Upper lobe of left lung (tissue), 6 donors: ENCODE data around the gene ACTN4. TPM values are rescaled to one million over a fixed set of nuclear protein-coding genes. Genes with fewer than 3 reads are reported as not detected.

Experiments
- ATAC-seq, 2 donors: fragments of 200-7000 bp; cut with Tn5 transposase; one replicate each; pipeline ENCODE4 v1.9.1; 2022; ENCODE audit warnings: mild to moderate bottlenecking in 2 of 2, moderate library complexity in 2 of 2; ENCODE audit not compliant: low FRiP score in 2 of 2
- DNase-seq, 2 donors: peaks; one replicate each; pipeline ENCODE4 v3.0.0-alpha.2; 2019 to 2020
- H3K27ac ChIP-seq, 4 donors: fragments of 200-600 bp; sonication (generic); one replicate each; pipeline ENCODE4 v1.5.1; 2016 to 2019
- H3K27me3 ChIP-seq, 4 donors: fragments of 200-600 bp; sonication (generic); one replicate each; pipeline ENCODE4 v1.5.1; 2017 to 2019
- H3K36me3 ChIP-seq, 4 donors: fragments of 200-600 bp; sonication (generic); one replicate each; pipeline ENCODE4 v1.5.1; 2016 to 2019
- H3K4me1 ChIP-seq, 4 donors: fragments of 200-600 bp; sonication (generic); one replicate each; pipeline ENCODE4 v1.5.1; 2018 to 2019
- H3K4me3 ChIP-seq, 4 donors: fragments of 200-600 bp; sonication (generic); one replicate each; pipeline ENCODE4 v1.5.1; 2017 to 2019; ENCODE audit warnings: mild to moderate bottlenecking in 2 of 4, moderate library complexity in 1 of 4
- H3K9me3 ChIP-seq, 4 donors: fragments of 200-600 bp; sonication (generic); one replicate each; pipeline ENCODE4 v1.5.1; 2018 to 2019
- CTCF ChIP-seq, 6 experiments: fragments of 450-650 bp in 4 of 6; fragments of 200-600 bp in 2 of 6; sonication (generic) in 2 of 6; IDR thresholded peaks; one replicate each; pipeline ENCODE4 v1.5.1; 2016 to 2019; ENCODE audit warnings: antibody characterized with exemption in 6 of 6
- EP300 ChIP-seq, 4 donors: sonication (generic); formaldehyde crosslinking; IDR thresholded peaks; one replicate each; pipeline ENCODE4 v1.5.1; 2017; ENCODE audit warnings: antibody characterized with exemption in 4 of 4, control low read depth in 2 of 4
- POLR2A ChIP-seq, 4 donors: fragments of 450-650 bp; IDR thresholded peaks; one replicate each; pipeline ENCODE4 v1.5.1; 2016 to 2017; ENCODE audit warnings: antibody characterized with exemption in 4 of 4, mild to moderate bottlenecking in 2 of 4
- POLR2AphosphoS5 ChIP-seq, 2 donors: sonication (generic); formaldehyde crosslinking; IDR thresholded peaks; one replicate each; pipeline ENCODE4 v1.5.1; 2017; ENCODE audit warnings: antibody characterized with exemption in 2 of 2
- WGBS, 2 donors: methylation state at CpG; one replicate each; pipeline ENCODE4 v1.1.5; 2017 to 2018; 5-methylcytosine and 5-hydroxymethylcytosine counted together
- total RNA-seq, 6 donors: library from RNA; depleted of rRNA in 4 of 6; stranded (reverse); fragments of >200 nt in 4 of 6; gene quantifications; one replicate each; pipeline versions ENCODE4 v1.1.0 to v1.2.1, GENCODE V29; 2016 to 2021
- donor health status: DM: no; HTN: no; CAD: no; lungs with moderate emphysema.
- donor health status: DM: no; HTN: yes; CAD: no; lungs with severe emphysema.

The ACTN4 gene
- total RNA-seq, 6 donors from 2014 or later: 162 to 636 (median 512) TPM

GRCh38 chr19:38618590-38619360 is 28.7 kb upstream of the ACTN4 start, which contains the start of gene EIF3K:
EIF3K (plus strand) TSS chr19:38619188; CDS start chr19:38619269, 81 bp downstream.
- H3K9me3 ChIP-seq: no peaks in the 10 kb centered on the region
- ATAC-seq: peak; percentile 97
- peaks cover 11 to 33% (median 32%) of the 10 kb centered on the region in 4 donors for H3K36me3 ChIP-seq
- DNase-seq: peak; percentile 100
- H3K4me1 ChIP-seq: peaks cover 14 to 24% (median 16%) of the 10 kb centered on the region in 4 donors
- 0 to 1% methylated on average over 12 to 59 of the region's 64 CpGs for WGBS, 2 donors
- peak within 1 kb of the TSS; percentile 79 to 94 (median 86) for H3K27ac ChIP-seq
- no peaks in the 10 kb centered on the region for H3K27me3 ChIP-seq
- H3K4me3 ChIP-seq: peak within 1 kb of the TSS; percentile 70 to 94 (median 85)
- peak; percentile 96 to 97 for TF ChIP-seq POLR2AphosphoS5 (IDR thresholded peaks at IDR 0.05)
- TF ChIP-seq EP300 (IDR thresholded peaks at IDR 0.05): peak in 2 of 4 donors; percentile 81 to 89
- TF ChIP-seq CTCF (IDR thresholded peaks at IDR 0.05): peak in 1 of 6 experiments; percentile 34
- peak in 3 of 4 donors; percentile 50 to 77 (median 62) for TF ChIP-seq POLR2A (IDR thresholded peaks at IDR 0.05)

GRCh38 chr19:38619361-38620174 is 27.9 kb upstream of the ACTN4 start:
- ATAC-seq (peak in 1 of 2 donors; percentile 3), DNase-seq (no peak)
- no peaks in the 10 kb centered on the region for H3K27me3 ChIP-seq
- WGBS, 2 donors: 16 to 17% methylated on average over 20 to 21 of the region's 21 CpGs
- peaks cover 14 to 24% (median 16%) of the 10 kb centered on the region in 4 donors for H3K4me1 ChIP-seq
- H3K27ac ChIP-seq: peak overlapping the region; percentile 79 to 94 (median 86)
- H3K36me3 ChIP-seq: peaks cover 15 to 41% (median 40%) of the 10 kb centered on the region in 4 donors
- peak in 1 of 4 donors; percentile 13 for TF ChIP-seq POLR2A (IDR thresholded peaks at IDR 0.05)
- no peak for TF ChIP-seq EP300 (IDR thresholded peaks at IDR 0.05)
- H3K9me3 ChIP-seq: no peaks in the 10 kb centered on the region
- peak overlapping the region; percentile 70 to 94 (median 85) for H3K4me3 ChIP-seq

GRCh38 chr19:38624822-38625221 is 22.6 kb upstream of the ACTN4 start:
- Histone ChIP-seq H3K4me1 (peaks cover 3 to 8% (median 5%) of the 10 kb centered on the region in 4 donors), H3K9me3 (no peaks in the 10 kb centered on the region), H3K27ac (no peak overlapping the region), H3K36me3 (peaks cover 29 to 94% (median 84%) of the 10 kb centered on the region in 4 donors), H3K27me3 (no peaks in the 10 kb centered on the region), H3K4me3 (no peak overlapping the region)
- no peak for ATAC-seq
- WGBS, 2 donors: 89 to 93% methylated on average over 3 of the region's 3 CpGs
- no peak for DNase-seq
- TF ChIP-seq EP300 (IDR thresholded peaks at IDR 0.05) (no peak), CTCF (IDR thresholded peaks at IDR 0.05) (no peak), POLR2AphosphoS5 (IDR thresholded peaks at IDR 0.05) (no peak), POLR2A (IDR thresholded peaks at IDR 0.05) (no peak)

- WGBS, 2 donors: 93 to 96% methylated on average over 4 of the region's 4 CpGs
- H3K36me3 ChIP-seq: peaks cover 27 to 91% (median 77%) of the 10 kb centered on the region in 4 donors
These were observed 21.0 kb upstream of the ACTN4 start for GRCh38 chr19:38626401-38626800.

More at GRCh38 chr19:38626401-38626800, 21.0 kb upstream of the ACTN4 start:
- TF ChIP-seq EP300 (IDR thresholded peaks at IDR 0.05): no peak
- no peak for TF ChIP-seq POLR2A (IDR thresholded peaks at IDR 0.05)
- TF ChIP-seq CTCF (IDR thresholded peaks at IDR 0.05): no peak
- no peak for TF ChIP-seq POLR2AphosphoS5 (IDR thresholded peaks at IDR 0.05)
- Histone ChIP-seq H3K9me3 (no peaks in the 10 kb centered on the region), H3K4me1 (peaks cover 0 to 7% (median under 1%) of the 10 kb centered on the region in 4 donors), H3K4me3 (no peak overlapping the region), H3K27ac (no peak overlapping the region), H3K27me3 (no peaks in the 10 kb centered on the region)
- DNase-seq (no peak), ATAC-seq (no peak)
